ENCODE measurements around the gene POLR3H.

DNA sequence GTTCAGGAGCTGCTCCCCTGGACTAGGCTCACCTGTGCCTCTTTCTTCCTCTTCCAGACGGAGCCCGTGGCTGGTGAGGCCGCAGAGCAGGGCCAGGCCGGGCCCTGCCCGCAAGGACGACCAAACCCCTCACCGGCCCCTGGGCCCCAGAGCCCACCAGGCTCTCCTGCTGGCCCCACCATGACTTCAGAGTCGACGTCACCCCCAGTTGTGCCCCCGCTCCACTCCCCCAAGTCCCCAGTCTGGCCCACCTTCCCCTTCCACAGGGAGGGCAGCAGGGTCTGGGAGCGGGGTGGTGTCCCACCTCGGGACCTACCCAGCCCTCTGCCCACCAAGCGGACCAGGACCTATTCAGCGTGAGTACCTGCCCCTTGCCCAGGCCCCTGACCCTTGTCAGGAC is 27.5 kb upstream of the POLR3H start:
- TF ChIP-seq, protein P1, sequence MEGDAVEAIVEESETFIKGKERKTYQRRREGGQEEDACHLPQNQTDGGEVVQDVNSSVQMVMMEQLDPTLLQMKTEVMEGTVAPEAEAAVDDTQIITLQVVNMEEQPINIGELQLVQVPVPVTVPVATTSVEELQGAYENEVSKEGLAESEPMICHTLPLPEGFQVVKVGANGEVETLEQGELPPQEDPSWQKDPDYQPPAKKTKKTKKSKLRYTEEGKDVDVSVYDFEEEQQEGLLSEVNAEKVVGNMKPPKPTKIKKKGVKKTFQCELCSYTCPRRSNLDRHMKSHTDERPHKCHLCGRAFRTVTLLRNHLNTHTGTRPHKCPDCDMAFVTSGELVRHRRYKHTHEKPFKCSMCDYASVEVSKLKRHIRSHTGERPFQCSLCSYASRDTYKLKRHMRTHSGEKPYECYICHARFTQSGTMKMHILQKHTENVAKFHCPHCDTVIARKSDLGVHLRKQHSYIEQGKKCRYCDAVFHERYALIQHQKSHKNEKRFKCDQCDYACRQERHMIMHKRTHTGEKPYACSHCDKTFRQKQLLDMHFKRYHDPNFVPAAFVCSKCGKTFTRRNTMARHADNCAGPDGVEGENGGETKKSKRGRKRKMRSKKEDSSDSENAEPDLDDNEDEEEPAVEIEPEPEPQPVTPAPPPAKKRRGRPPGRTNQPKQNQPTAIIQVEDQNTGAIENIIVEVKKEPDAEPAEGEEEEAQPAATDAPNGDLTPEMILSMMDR (IDR thresholded peaks at IDR 0.05; ENCODE audit: insufficient read depth, low read depth, low read length), result no peak
- no peak for TF ChIP-seq EZH2 (IDR thresholded peaks at IDR 0.05; ENCODE audit: insufficient read depth, low read length)

Measured in astrocyte (in vitro differentiated cells and primary cell).